Measurements from ENCODE around the gene ESYT2.
"Not testable (repeated sequence)": the region's sequence is repeated elsewhere in the genome, so short reads cannot be mapped to it uniquely, and the experiment has no call there.

- not testable (repeated sequence) for TF ChIP-seq CTCF (conservative IDR thresholded peaks at IDR 0.05 in 1 of 2, IDR thresholded peaks at IDR 0.05 in 1 of 2; ENCODE audit: low read depth in 1 of 2, low read length in 2 of 2); EZH2 (IDR thresholded peaks at IDR 0.05; ENCODE audit: low read length, missing control alignments)
Observed at GRCh38 chr7:158697597-158697996, 131.7 kb downstream of the ESYT2 start.

All from fibroblast of lung (primary cell).